HepG2 (cell line): ENCODE results near the gene COQ3. TPM values are rescaled to one million over a fixed set of nuclear protein-coding genes. Genes with fewer than 3 reads are reported as not detected.
A peak's percentile ranks its signal among the peaks of the same experiment; 100 is the strongest.

Experiments used
- ATM ChIP-seq: fragments of 450-650 bp; IDR thresholded peaks from 2 replicates; pipeline ENCODE4 v1.7.1; 2017; ENCODE audit warnings: mild to moderate bottlenecking, borderline replicate concordance
- FOXC1 ChIP-seq: sonication (generic); formaldehyde crosslinking; IDR thresholded peaks from 2 replicates; pipeline ENCODE4 v1.8.0; 2022; ENCODE audit warnings: mild to moderate bottlenecking, missing genetic modification reagents, borderline replicate concordance
- HNRNPUL1 ChIP-seq: fragments of 200-400 bp; formaldehyde crosslinking; IDR thresholded peaks from 2 replicates; pipeline ENCODE4 v1.6.1; 2017; ENCODE audit warnings: low read depth, mild to moderate bottlenecking, low read length, moderate library complexity
- IKZF1 ChIP-seq: fragments of 450-650 bp; IDR thresholded peaks from 2 replicates; pipeline ENCODE4 v1.7.1; 2016
- KDM4B ChIP-seq: sonication (generic); formaldehyde crosslinking; IDR thresholded peaks from 2 replicates; pipeline ENCODE4 v1.4.0; 2020; ENCODE audit warnings: missing genetic modification reagents
- MAFK ChIP-seq, 2 experiments: IDR thresholded peaks in 1 of 2; conservative IDR thresholded peaks in 1 of 2; 2 replicates each; pipeline ENCODE4 v1.6.1; 2011; ENCODE audit warnings: improper control_type of control experiment in 2 of 2, low read length in 2 of 2
- PAXIP1 ChIP-seq: sonication (generic); formaldehyde crosslinking; conservative IDR thresholded peaks from 2 replicates; pipeline ENCODE4 v1.4.0; 2020; ENCODE audit warnings: mild to moderate bottlenecking, missing genetic modification reagents, moderate library complexity
- ZBTB3 ChIP-seq: sonication (generic); formaldehyde crosslinking; IDR thresholded peaks from 2 replicates; pipeline ENCODE4 v1.4.0; 2020; ENCODE audit warnings: low read depth, mild to moderate bottlenecking, moderate library complexity, missing genetic modification reagents, borderline replicate concordance
- ZEB1 ChIP-seq: IDR thresholded peaks from 2 replicates; pipeline ENCODE4 v1.6.1; 2012; ENCODE audit warnings: mild to moderate bottlenecking, low read depth, inconsistent platforms; ENCODE audit not compliant: insufficient replicate concordance
- ZNF10 ChIP-seq: sonication (generic); formaldehyde crosslinking; IDR thresholded peaks from 2 replicates; pipeline ENCODE4 v1.4.0; 2020; ENCODE audit warnings: mild to moderate bottlenecking, low read depth, missing genetic modification reagents, borderline replicate concordance
- ZNF264 ChIP-seq: sonication (generic); formaldehyde crosslinking; IDR thresholded peaks from 2 replicates; pipeline ENCODE4 v1.4.0; 2020; ENCODE audit warnings: missing genetic modification reagents
- ZNF407 ChIP-seq: sonication (generic); formaldehyde crosslinking; IDR thresholded peaks from one replicate; pipeline ENCODE4 v1.5.1; 2020; ENCODE audit warnings: mild to moderate bottlenecking, missing genetic modification reagents; ENCODE audit errors: not compliant biosample characterization
- ZNF878 ChIP-seq: sonication (generic); formaldehyde crosslinking; IDR thresholded peaks from 2 replicates; pipeline ENCODE4 v1.8.1; 2023; ENCODE audit warnings: mild to moderate bottlenecking, missing genetic modification reagents, moderate library complexity
- ZZZ3 ChIP-seq: sonication (generic); formaldehyde crosslinking; IDR thresholded peaks from 2 replicates; pipeline ENCODE4 v1.4.0; 2020; ENCODE audit warnings: missing genetic modification reagents, mild to moderate bottlenecking, borderline replicate concordance
- polyA plus RNA-seq, 8 experiments: library from polyadenylated mRNA; depleted of rRNA in 3 of 8; stranded (reverse) in 7 of 8; unstranded in 1 of 8; fragments of >200 nt; fragmentation: Illumina TruSeq in 4 of 8; extraction: Trizol in 4 of 8; gene quantifications; 2 replicates each; pipeline versions ENCODE4 v1.2.1 to v1.2.3, GENCODE V29; 2011 to 2016; ENCODE audit warnings: low read depth in 4 of 8, missing spikeins in 1 of 8, mixed read lengths in 1 of 8; ENCODE audit not compliant: insufficient read depth in 1 of 8
- total RNA-seq, 5 experiments: library from RNA; depleted of rRNA; stranded (reverse); fragments of >200 nt; fragmentation: Illumina TruSeq; extraction: Trizol; gene quantifications; 2 replicates each; pipeline ENCODE4 v1.2.3, GENCODE V29; 2016; ENCODE audit warnings: low read depth in 1 of 5
- TF ChIP-seq, protein P1 (sequence below): sonication (generic); formaldehyde crosslinking; IDR thresholded peaks from 2 replicates; pipeline ENCODE4 v1.5.1; 2020; ENCODE audit warnings: missing genetic modification reagents, mild to moderate bottlenecking, borderline replicate concordance

The COQ3 gene
- total and polyA plus RNA-seq, 2 of the 13 experiments (the other 11 are each of a cell fraction or from before 2014, with no cell fraction given) = 5.3 to 20.5 TPM

GRCh38 chr6:99425647-99426450 is 31.9 kb upstream of the COQ3 start (continued):
- TF ChIP-seq PAXIP1 (CRISPR knock-in tag) (peak; percentile 22; the same call in 1 of the 2 replicates), MAFK (conservative IDR thresholded peaks at IDR 0.05 in 1 of 2, IDR thresholded peaks at IDR 0.05 in 1 of 2; ENCODE audit: low read length in 2 of 2) (no peak), KDM4B (peak; percentile 49; the same call in 1 of the 2 replicates), ATM (no peak), ZNF264 (CRISPR knock-in tag) (no peak), ZZZ3 (CRISPR knock-in tag) (no peak), ZEB1 (peak; percentile 10), IKZF1 (no peak), HNRNPUL1 (no peak), ZNF407 (CRISPR knock-in tag) (no peak), ZBTB3 (no peak), FOXC1 (no peak; the same call in 1 of the 2 replicates), ZNF10 (no peak), ZNF878 (no peak)
- TF ChIP-seq, protein P1, sequence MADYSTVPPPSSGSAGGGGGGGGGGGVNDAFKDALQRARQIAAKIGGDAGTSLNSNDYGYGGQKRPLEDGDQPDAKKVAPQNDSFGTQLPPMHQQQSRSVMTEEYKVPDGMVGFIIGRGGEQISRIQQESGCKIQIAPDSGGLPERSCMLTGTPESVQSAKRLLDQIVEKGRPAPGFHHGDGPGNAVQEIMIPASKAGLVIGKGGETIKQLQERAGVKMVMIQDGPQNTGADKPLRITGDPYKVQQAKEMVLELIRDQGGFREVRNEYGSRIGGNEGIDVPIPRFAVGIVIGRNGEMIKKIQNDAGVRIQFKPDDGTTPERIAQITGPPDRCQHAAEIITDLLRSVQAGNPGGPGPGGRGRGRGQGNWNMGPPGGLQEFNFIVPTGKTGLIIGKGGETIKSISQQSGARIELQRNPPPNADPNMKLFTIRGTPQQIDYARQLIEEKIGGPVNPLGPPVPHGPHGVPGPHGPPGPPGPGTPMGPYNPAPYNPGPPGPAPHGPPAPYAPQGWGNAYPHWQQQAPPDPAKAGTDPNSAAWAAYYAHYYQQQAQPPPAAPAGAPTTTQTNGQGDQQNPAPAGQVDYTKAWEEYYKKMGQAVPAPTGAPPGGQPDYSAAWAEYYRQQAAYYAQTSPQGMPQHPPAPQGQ (CRISPR knock-in tag) = no peak
